ENCODE results near the gene COL17A1. TPM values are rescaled to one million over a fixed set of nuclear protein-coding genes. Genes with fewer than 3 reads are reported as not detected.

Gene COL17A1
- total RNA-seq, 1 experiment from 2014 or later, result 0.26 TPM

- no peaks in the 10 kb centered on the region for H3K9me3 ChIP-seq (ENCODE audit: control insufficient read depth, insufficient read depth, low read depth, low read length)
- BruUV-seq (replicated peaks), result no TSS peak
- ChIA-PET POLR2A (interaction anchor here (0.6 to 1.0 kb wide), 2 partner anchors 16 to 140 kb away, joined by 3 to 6 read pairs; no protein-coding TSS in a partner anchor), CTCF (interaction anchor here (0.5 kb wide), 1 partner anchor 168 kb away, joined by 5 read pairs; no protein-coding TSS in a partner anchor)
- H3K36me3 ChIP-seq (ENCODE audit: control insufficient read depth, insufficient read depth, low read length), result no peaks in the 10 kb centered on the region
- intact Hi-C loops (cut with micrococcal nuclease; ENCODE audit: unreplicated experiment), result loop anchor here (2.0 to 5.0 kb wide), 2 partner anchors 76 to 239 kb away; no protein-coding TSS in a partner anchor
- TF ChIP-seq, protein P1, sequence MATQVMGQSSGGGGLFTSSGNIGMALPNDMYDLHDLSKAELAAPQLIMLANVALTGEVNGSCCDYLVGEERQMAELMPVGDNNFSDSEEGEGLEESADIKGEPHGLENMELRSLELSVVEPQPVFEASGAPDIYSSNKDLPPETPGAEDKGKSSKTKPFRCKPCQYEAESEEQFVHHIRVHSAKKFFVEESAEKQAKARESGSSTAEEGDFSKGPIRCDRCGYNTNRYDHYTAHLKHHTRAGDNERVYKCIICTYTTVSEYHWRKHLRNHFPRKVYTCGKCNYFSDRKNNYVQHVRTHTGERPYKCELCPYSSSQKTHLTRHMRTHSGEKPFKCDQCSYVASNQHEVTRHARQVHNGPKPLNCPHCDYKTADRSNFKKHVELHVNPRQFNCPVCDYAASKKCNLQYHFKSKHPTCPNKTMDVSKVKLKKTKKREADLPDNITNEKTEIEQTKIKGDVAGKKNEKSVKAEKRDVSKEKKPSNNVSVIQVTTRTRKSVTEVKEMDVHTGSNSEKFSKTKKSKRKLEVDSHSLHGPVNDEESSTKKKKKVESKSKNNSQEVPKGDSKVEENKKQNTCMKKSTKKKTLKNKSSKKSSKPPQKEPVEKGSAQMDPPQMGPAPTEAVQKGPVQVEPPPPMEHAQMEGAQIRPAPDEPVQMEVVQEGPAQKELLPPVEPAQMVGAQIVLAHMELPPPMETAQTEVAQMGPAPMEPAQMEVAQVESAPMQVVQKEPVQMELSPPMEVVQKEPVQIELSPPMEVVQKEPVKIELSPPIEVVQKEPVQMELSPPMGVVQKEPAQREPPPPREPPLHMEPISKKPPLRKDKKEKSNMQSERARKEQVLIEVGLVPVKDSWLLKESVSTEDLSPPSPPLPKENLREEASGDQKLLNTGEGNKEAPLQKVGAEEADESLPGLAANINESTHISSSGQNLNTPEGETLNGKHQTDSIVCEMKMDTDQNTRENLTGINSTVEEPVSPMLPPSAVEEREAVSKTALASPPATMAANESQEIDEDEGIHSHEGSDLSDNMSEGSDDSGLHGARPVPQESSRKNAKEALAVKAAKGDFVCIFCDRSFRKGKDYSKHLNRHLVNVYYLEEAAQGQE (IDR thresholded peaks at IDR 0.05; ENCODE audit: insufficient read depth in 1 of 2, low read depth in 2 of 2, low read length in 1 of 2), result 0 out of 4 replicates have a peak, but pooled peaks of 1 of the 2 experiments have one; percentile 16
- no peak for TF ChIP-seq SIN3A (IDR thresholded peaks at IDR 0.05; ENCODE audit: borderline replicate concordance, insufficient read depth, low read depth, low read length)
- TF ChIP-seq, protein P2, sequence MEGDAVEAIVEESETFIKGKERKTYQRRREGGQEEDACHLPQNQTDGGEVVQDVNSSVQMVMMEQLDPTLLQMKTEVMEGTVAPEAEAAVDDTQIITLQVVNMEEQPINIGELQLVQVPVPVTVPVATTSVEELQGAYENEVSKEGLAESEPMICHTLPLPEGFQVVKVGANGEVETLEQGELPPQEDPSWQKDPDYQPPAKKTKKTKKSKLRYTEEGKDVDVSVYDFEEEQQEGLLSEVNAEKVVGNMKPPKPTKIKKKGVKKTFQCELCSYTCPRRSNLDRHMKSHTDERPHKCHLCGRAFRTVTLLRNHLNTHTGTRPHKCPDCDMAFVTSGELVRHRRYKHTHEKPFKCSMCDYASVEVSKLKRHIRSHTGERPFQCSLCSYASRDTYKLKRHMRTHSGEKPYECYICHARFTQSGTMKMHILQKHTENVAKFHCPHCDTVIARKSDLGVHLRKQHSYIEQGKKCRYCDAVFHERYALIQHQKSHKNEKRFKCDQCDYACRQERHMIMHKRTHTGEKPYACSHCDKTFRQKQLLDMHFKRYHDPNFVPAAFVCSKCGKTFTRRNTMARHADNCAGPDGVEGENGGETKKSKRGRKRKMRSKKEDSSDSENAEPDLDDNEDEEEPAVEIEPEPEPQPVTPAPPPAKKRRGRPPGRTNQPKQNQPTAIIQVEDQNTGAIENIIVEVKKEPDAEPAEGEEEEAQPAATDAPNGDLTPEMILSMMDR (IDR thresholded peaks at IDR 0.05), result peak; percentile 66; the same call in 1 of the 2 replicates
- H3K27me3 ChIP-seq (ENCODE audit: control insufficient read depth, insufficient read depth, low read length), result no peaks in the 10 kb centered on the region
- H3K4me3 ChIP-seq (ENCODE audit: low read depth in 2 of 2, low read length in 2 of 2), result no peak overlapping the region
- DNase-seq (ENCODE audit: low read depth, low spot score), result no peak
- 0 out of 2 replicates have a peak overlapping the region, but pooled peaks have one; percentile 6 for H3K27ac ChIP-seq (ENCODE audit: low read length)
- H3K4me1 ChIP-seq (ENCODE audit: control insufficient read depth, insufficient read depth, low read length), result peaks cover 20% of the 10 kb centered on the region
- no peak for ATAC-seq
- in situ Hi-C loops (cut with HindIII; ENCODE audit: low pct_unique_long_range_greater_than_20kb, low sequenced_read_pairs), result no loop called here
Measured at GRCh38 chr10:104123397-104123796, 37.7 kb upstream of the COL17A1 start.

GRCh38 chr10:104122225-104123107 lies 36.8 kb upstream of the COL17A1 start:
- DNase-seq (ENCODE audit: low read depth, low spot score) (no peak), ATAC-seq (peak; percentile 4; the same call in 1 of the 2 replicates)
- TSS peak; percentile 86 for BruUV-seq (replicated peaks)
- Histone ChIP-seq H3K9me3 (ENCODE audit: control insufficient read depth, insufficient read depth, low read depth, low read length) (no peaks in the 10 kb centered on the region), H3K27ac (ENCODE audit: low read length) (peak overlapping the region; percentile 93), H3K4me1 (ENCODE audit: control insufficient read depth, insufficient read depth, low read length) (peaks cover 24% of the 10 kb centered on the region), H3K4me3 (ENCODE audit: low read depth in 2 of 2, low read length in 2 of 2) (peak overlapping the region; percentile 73 to 83), H3K36me3 (ENCODE audit: control insufficient read depth, insufficient read depth, low read length) (no peaks in the 10 kb centered on the region), H3K27me3 (ENCODE audit: control insufficient read depth, insufficient read depth, low read length) (no peaks in the 10 kb centered on the region)
- ChIA-PET CTCF (interaction anchor here (0.9 kb wide), 1 partner anchor 65 kb away, joined by 3 read pairs; no protein-coding TSS in a partner anchor), POLR2A (interaction anchor here (0.6 to 1.1 kb wide), 7 partner anchors 9 to 341 kb away, joined by 3 to 7 read pairs (median 4); partner anchors contain the start of gene STN1)
- in situ Hi-C loops (cut with HindIII; ENCODE audit: low pct_unique_long_range_greater_than_20kb, low sequenced_read_pairs) (no loop called here), intact Hi-C loops (cut with micrococcal nuclease; ENCODE audit: unreplicated experiment) (loop anchor here (2.0 to 5.0 kb wide), 2 partner anchors 75 to 238 kb away; no protein-coding TSS in a partner anchor)
- no peak for TF ChIP-seq TCF7L2 (IDR thresholded peaks at IDR 0.05; ENCODE audit: low read depth, low read length)
- no peak for TF ChIP-seq POLR2AphosphoS5 (IDR thresholded peaks at IDR 0.05; ENCODE audit: low read depth, low read length)
- TF ChIP-seq SIN3A (IDR thresholded peaks at IDR 0.05; ENCODE audit: borderline replicate concordance, insufficient read depth, low read depth, low read length), result no peak
- TF ChIP-seq, protein P2 (IDR thresholded peaks at IDR 0.05), result no peak
- TF ChIP-seq, protein P1 (IDR thresholded peaks at IDR 0.05; ENCODE audit: insufficient read depth in 1 of 2, low read depth in 2 of 2, low read length in 1 of 2), result no peak

Measured in Panc1 (cell line).